Activated naive CD8-positive, alpha-beta T cell treated with anti-CD3 and anti-CD28 coated beads, Interleukin-2, amount 50 U/mL, for 24 hours (primary cell): ENCODE data around the gene TRPV3.
A peak's percentile ranks its signal among the peaks of the same experiment; 100 is the strongest.

Experiments
- ATAC-seq: fragments of 150-1000 bp; cut with Tn5 transposase; one replicate; pipeline ENCODE4 v1.10.0; 2021
- DNase-seq: peaks from one replicate; pipeline ENCODE4 v3.0.0; 2021
- H3K27ac Mint-ChIP-seq: one replicate; pipeline ENCODE4 v1.8.0; 2021; ENCODE audit warnings: mild to moderate bottlenecking, mixed read lengths
- H3K27me3 Mint-ChIP-seq: one replicate; pipeline ENCODE4 v1.8.0; 2021; ENCODE audit warnings: mixed read lengths
- H3K36me3 Mint-ChIP-seq: one replicate; pipeline ENCODE4 v1.8.0; 2021; ENCODE audit warnings: low read depth, mixed read lengths
- H3K4me1 Mint-ChIP-seq: one replicate; pipeline ENCODE4 v1.8.0; 2021; ENCODE audit warnings: mixed read lengths
- H3K4me3 Mint-ChIP-seq: one replicate; pipeline ENCODE4 v1.8.0; 2021; ENCODE audit warnings: mild to moderate bottlenecking, moderate library complexity, mixed read lengths
- H3K9me3 Mint-ChIP-seq: one replicate; pipeline ENCODE4 v1.8.0; 2021; ENCODE audit warnings: mixed read lengths

TRPV3 gene

GRCh38 chr17:3559270-3559645, 1.6 kb upstream of the TRPV3 start:
- Mint-ChIP-seq H3K27me3 (no peaks in the 10 kb centered on the region), H3K27ac (no peak overlapping the region), H3K4me1 (peaks cover 19% of the 10 kb centered on the region), H3K36me3 (no peaks in the 10 kb centered on the region), H3K9me3 (no peaks in the 10 kb centered on the region), H3K4me3 (no peak overlapping the region)
- ATAC-seq: no peak
- no peak for DNase-seq

- Mint-ChIP-seq H3K9me3 (no peaks in the 10 kb centered on the region), H3K27ac (no peak overlapping the region), H3K4me3 (peak overlapping the region; percentile 32), H3K27me3 (peaks cover 4% of the 10 kb centered on the region), H3K36me3 (no peaks in the 10 kb centered on the region), H3K4me1 (peaks cover 19% of the 10 kb centered on the region)
- DNase-seq: peak; percentile 55
- ATAC-seq: peak; percentile 72
These were observed 1.1 kb upstream of the TRPV3 start for GRCh38 chr17:3558603-3559269.

GRCh38 chr17:3556916-3557767, 470 bp downstream of the TRPV3 start:
- ATAC-seq (peak; percentile 5), DNase-seq (no peak)
- no peaks in the 10 kb centered on the region for H3K36me3 Mint-ChIP-seq
- H3K9me3 Mint-ChIP-seq: no peaks in the 10 kb centered on the region
- peaks cover 10% of the 10 kb centered on the region for H3K27me3 Mint-ChIP-seq
- H3K4me3 Mint-ChIP-seq: no peak overlapping the region
- H3K27ac Mint-ChIP-seq: no peak overlapping the region
- peaks cover 19% of the 10 kb centered on the region for H3K4me1 Mint-ChIP-seq

GRCh38 chr17:3556239-3556915, 1.2 kb downstream of the TRPV3 start:
- Mint-ChIP-seq H3K27me3 (peaks cover 10% of the 10 kb centered on the region), H3K36me3 (no peaks in the 10 kb centered on the region), H3K27ac (no peak overlapping the region), H3K4me1 (peaks cover 19% of the 10 kb centered on the region), H3K4me3 (no peak overlapping the region), H3K9me3 (no peaks in the 10 kb centered on the region)
- DNase-seq: no peak
- ATAC-seq: no peak

- Mint-ChIP-seq H3K9me3 (no peaks in the 10 kb centered on the region), H3K36me3 (no peaks in the 10 kb centered on the region), H3K27ac (no peak overlapping the region), H3K27me3 (peaks cover 10% of the 10 kb centered on the region), H3K4me1 (peaks cover 19% of the 10 kb centered on the region), H3K4me3 (no peak overlapping the region)
- no peak for ATAC-seq
- no peak for DNase-seq
These were observed 2.3 kb downstream of the TRPV3 start for GRCh38 chr17:3555189-3555796.

GRCh38 chr17:3554440-3554839, 3.2 kb downstream of the TRPV3 start:
- ATAC-seq: no peak

GRCh38 chr17:3553419-3554401, 3.9 kb downstream of the TRPV3 start:
- no peaks in the 10 kb centered on the region for H3K36me3 Mint-ChIP-seq
- DNase-seq (no peak), ATAC-seq (no peak)
- H3K27me3 Mint-ChIP-seq: peaks cover 15% of the 10 kb centered on the region
- peaks cover 15% of the 10 kb centered on the region for H3K4me1 Mint-ChIP-seq
- H3K9me3 Mint-ChIP-seq: peaks cover 3% of the 10 kb centered on the region
- peak overlapping the region; percentile 35 for H3K27ac Mint-ChIP-seq
- no peak overlapping the region for H3K4me3 Mint-ChIP-seq

More at GRCh38 chr17:3554440-3554839, 3.2 kb downstream of the TRPV3 start:
- Mint-ChIP-seq H3K36me3 (no peaks in the 10 kb centered on the region), H3K4me3 (no peak overlapping the region), H3K27ac (no peak overlapping the region), H3K4me1 (peaks cover 19% of the 10 kb centered on the region), H3K27me3 (peaks cover 14% of the 10 kb centered on the region), H3K9me3 (peaks cover under 1% of the 10 kb centered on the region)
- no peak for DNase-seq

- no peak for DNase-seq
- Mint-ChIP-seq H3K4me1 (peaks cover 7% of the 10 kb centered on the region), H3K9me3 (peaks cover 3% of the 10 kb centered on the region), H3K27me3 (peaks cover 15% of the 10 kb centered on the region), H3K36me3 (no peaks in the 10 kb centered on the region), H3K27ac (no peak overlapping the region), H3K4me3 (no peak overlapping the region)
- ATAC-seq: no peak
These were observed 4.7 kb downstream of the TRPV3 start for GRCh38 chr17:3552916-3553315.

GRCh38 chr17:3551189-3551588, 6.4 kb downstream of the TRPV3 start:
- no peak overlapping the region for H3K4me3 Mint-ChIP-seq
- H3K36me3 Mint-ChIP-seq: no peaks in the 10 kb centered on the region
- H3K27ac Mint-ChIP-seq: no peak overlapping the region
- ATAC-seq (no peak), DNase-seq (no peak)
- peaks cover 3% of the 10 kb centered on the region for H3K9me3 Mint-ChIP-seq
- H3K4me1 Mint-ChIP-seq: no peaks in the 10 kb centered on the region
- peaks cover 15% of the 10 kb centered on the region for H3K27me3 Mint-ChIP-seq

- DNase-seq (no peak), ATAC-seq (no peak)
- peaks cover 3% of the 10 kb centered on the region for H3K9me3 Mint-ChIP-seq
- no peak overlapping the region for H3K27ac Mint-ChIP-seq
- peaks cover 15% of the 10 kb centered on the region for H3K27me3 Mint-ChIP-seq
- H3K36me3 Mint-ChIP-seq: no peaks in the 10 kb centered on the region
- H3K4me1 Mint-ChIP-seq: no peaks in the 10 kb centered on the region
- no peak overlapping the region for H3K4me3 Mint-ChIP-seq
These were observed 7.9 kb downstream of the TRPV3 start for GRCh38 chr17:3549610-3550162.

GRCh38 chr17:3547628-3548027, 10.0 kb downstream of the TRPV3 start:
- Mint-ChIP-seq H3K36me3 (no peaks in the 10 kb centered on the region), H3K27me3 (peaks cover 11% of the 10 kb centered on the region)
- no peak for ATAC-seq

GRCh38 chr17:3546997-3547396, 10.6 kb downstream of the TRPV3 start:
- Mint-ChIP-seq H3K4me1 (no peaks in the 10 kb centered on the region), H3K27me3 (peaks cover 11% of the 10 kb centered on the region), H3K36me3 (no peaks in the 10 kb centered on the region)

More at GRCh38 chr17:3547628-3548027, 10.0 kb downstream of the TRPV3 start:
- Mint-ChIP-seq H3K27ac (no peak overlapping the region), H3K9me3 (peaks cover 3% of the 10 kb centered on the region), H3K4me1 (no peaks in the 10 kb centered on the region), H3K4me3 (no peak overlapping the region)
- no peak for DNase-seq

GRCh38 chr17:3546521-3546920, 11.1 kb downstream of the TRPV3 start:
- no peak for DNase-seq
- Mint-ChIP-seq H3K9me3 (peaks cover 3% of the 10 kb centered on the region), H3K36me3 (no peaks in the 10 kb centered on the region), H3K4me1 (no peaks in the 10 kb centered on the region), H3K4me3 (no peak overlapping the region), H3K27me3 (peaks cover 11% of the 10 kb centered on the region), H3K27ac (no peak overlapping the region)
- no peak for ATAC-seq

More at GRCh38 chr17:3546997-3547396, 10.6 kb downstream of the TRPV3 start:
- DNase-seq (no peak), ATAC-seq (no peak)
- no peak overlapping the region for H3K27ac Mint-ChIP-seq
- peaks cover 3% of the 10 kb centered on the region for H3K9me3 Mint-ChIP-seq
- H3K4me3 Mint-ChIP-seq: no peak overlapping the region
